ENCODE results near the gene RNLS.

Gene RNLS

DNA sequence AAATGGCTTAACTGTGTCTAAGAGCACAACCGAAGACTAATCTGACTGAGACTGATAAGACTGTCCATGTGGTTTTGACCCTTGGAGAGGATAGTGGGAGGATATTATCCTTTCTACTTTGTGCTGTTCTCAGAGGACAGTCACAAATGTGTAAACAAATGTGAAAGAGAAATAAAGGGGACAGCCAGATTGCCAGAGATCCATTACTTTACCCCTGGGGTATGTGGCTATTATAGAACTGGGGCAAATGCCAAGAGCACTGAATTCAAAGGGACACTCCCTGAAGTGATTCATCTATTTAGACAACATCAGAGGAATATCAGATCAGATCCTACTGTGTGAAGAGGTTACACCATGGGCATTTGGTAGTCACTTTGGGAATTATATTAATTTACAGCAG, 154.7 kb downstream of the RNLS start:
- Histone ChIP-seq H4K20me1 (ENCODE audit: insufficient read depth, low read length) (no peaks in the 10 kb centered on the region), H3K27me3 (ENCODE audit: low read depth, low read length) (no peaks in the 10 kb centered on the region), H3K9me3 (ENCODE audit: insufficient read depth, low read length) (no peaks in the 10 kb centered on the region), H3K36me3 (replicated peaks; ENCODE audit: low read depth, low read length) (no peaks in the 10 kb centered on the region), H3K27ac (ENCODE audit: low read length) (no peak overlapping the region), H2AFZ (ENCODE audit: low read depth, low read length) (no peak overlapping the region), H3K9ac (ENCODE audit: low read length) (no peak overlapping the region), H3K79me2 (ENCODE audit: low read length) (no peaks in the 10 kb centered on the region), H3K4me2 (ENCODE audit: low read length) (no peak overlapping the region), H3K4me1 (ENCODE audit: low read length) (no peaks in the 10 kb centered on the region), H3K4me3 (ENCODE audit: low read length) (no peak overlapping the region)
- TF ChIP-seq, protein P1, sequence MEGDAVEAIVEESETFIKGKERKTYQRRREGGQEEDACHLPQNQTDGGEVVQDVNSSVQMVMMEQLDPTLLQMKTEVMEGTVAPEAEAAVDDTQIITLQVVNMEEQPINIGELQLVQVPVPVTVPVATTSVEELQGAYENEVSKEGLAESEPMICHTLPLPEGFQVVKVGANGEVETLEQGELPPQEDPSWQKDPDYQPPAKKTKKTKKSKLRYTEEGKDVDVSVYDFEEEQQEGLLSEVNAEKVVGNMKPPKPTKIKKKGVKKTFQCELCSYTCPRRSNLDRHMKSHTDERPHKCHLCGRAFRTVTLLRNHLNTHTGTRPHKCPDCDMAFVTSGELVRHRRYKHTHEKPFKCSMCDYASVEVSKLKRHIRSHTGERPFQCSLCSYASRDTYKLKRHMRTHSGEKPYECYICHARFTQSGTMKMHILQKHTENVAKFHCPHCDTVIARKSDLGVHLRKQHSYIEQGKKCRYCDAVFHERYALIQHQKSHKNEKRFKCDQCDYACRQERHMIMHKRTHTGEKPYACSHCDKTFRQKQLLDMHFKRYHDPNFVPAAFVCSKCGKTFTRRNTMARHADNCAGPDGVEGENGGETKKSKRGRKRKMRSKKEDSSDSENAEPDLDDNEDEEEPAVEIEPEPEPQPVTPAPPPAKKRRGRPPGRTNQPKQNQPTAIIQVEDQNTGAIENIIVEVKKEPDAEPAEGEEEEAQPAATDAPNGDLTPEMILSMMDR (IDR thresholded peaks at IDR 0.05; ENCODE audit: low read depth, low read length), result no peak
- TF ChIP-seq EZH2phosphoT487 (IDR thresholded peaks at IDR 0.05; ENCODE audit: low read depth), result no peak

DNA sequence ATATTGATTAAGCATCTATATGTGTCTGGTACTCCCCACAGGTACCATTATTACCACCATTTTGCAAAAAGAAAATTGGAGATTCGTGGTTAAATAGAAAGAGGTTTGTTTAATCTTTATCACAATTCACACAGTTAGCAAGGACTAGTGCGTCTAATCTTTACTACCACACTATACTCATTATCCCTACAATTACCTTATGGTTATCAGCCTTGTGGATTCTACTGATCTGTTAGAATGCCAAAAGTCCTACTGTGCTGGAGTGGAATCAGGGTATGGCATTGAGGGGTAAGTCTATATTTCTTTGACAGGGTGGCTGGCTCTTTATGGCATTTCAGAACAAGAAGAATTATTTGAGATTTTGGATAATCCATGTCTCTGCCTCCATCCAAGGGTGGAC, 156.1 kb downstream of the RNLS start:
- no peaks in the 10 kb centered on the region for H3K79me2 ChIP-seq (ENCODE audit: low read length)
- no peak overlapping the region for H3K27ac ChIP-seq (ENCODE audit: low read length)
- no peak overlapping the region for H2AFZ ChIP-seq (ENCODE audit: low read depth, low read length)
- H3K4me2 ChIP-seq (ENCODE audit: low read length), result no peak overlapping the region
- no peaks in the 10 kb centered on the region for H3K36me3 ChIP-seq (replicated peaks; ENCODE audit: low read depth, low read length)
- no peak overlapping the region for H3K9ac ChIP-seq (ENCODE audit: low read length)
- TF ChIP-seq EZH2phosphoT487 (IDR thresholded peaks at IDR 0.05; ENCODE audit: low read depth), result no peak
- TF ChIP-seq, protein P1 (IDR thresholded peaks at IDR 0.05; ENCODE audit: low read depth, low read length), result no peak
- H3K4me3 ChIP-seq (ENCODE audit: low read length), result no peak overlapping the region
- no peaks in the 10 kb centered on the region for H3K4me1 ChIP-seq (ENCODE audit: low read length)
- no peaks in the 10 kb centered on the region for H3K9me3 ChIP-seq (ENCODE audit: insufficient read depth, low read length)
- no peaks in the 10 kb centered on the region for H3K27me3 ChIP-seq (ENCODE audit: low read depth, low read length)
- H4K20me1 ChIP-seq (ENCODE audit: insufficient read depth, low read length), result no peaks in the 10 kb centered on the region

DNA sequence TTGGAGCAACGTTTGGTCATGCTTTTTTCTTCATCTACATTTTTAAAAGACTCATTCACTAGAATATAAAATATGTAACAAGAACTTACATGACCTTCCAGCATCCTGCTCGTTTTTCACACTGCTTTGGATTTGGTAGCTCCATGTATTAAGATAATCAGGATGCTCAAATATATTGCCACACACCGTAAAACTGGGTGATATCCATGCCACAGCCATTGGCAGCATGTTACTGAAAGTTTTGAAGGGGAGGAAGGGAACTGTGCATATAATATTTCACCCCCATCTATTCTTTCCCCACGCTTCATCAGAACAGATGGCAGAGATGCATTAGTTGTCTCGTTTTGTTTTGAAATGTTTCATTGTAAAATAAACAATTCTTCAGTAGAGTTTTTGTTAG, 158.2 kb downstream of the RNLS start:
- H3K9me3 ChIP-seq (ENCODE audit: insufficient read depth, low read length), result no peaks in the 10 kb centered on the region
- no peaks in the 10 kb centered on the region for H4K20me1 ChIP-seq (ENCODE audit: insufficient read depth, low read length)
- no peak overlapping the region for H3K4me2 ChIP-seq (ENCODE audit: low read length)
- H2AFZ ChIP-seq (ENCODE audit: low read depth, low read length), result no peak overlapping the region
- H3K27ac ChIP-seq (ENCODE audit: low read length), result no peak overlapping the region
- H3K27me3 ChIP-seq (ENCODE audit: low read depth, low read length), result no peaks in the 10 kb centered on the region
- no peak overlapping the region for H3K9ac ChIP-seq (ENCODE audit: low read length)
- no peaks in the 10 kb centered on the region for H3K36me3 ChIP-seq (replicated peaks; ENCODE audit: low read depth, low read length)
- no peaks in the 10 kb centered on the region for H3K79me2 ChIP-seq (ENCODE audit: low read length)
- TF ChIP-seq EZH2phosphoT487 (IDR thresholded peaks at IDR 0.05; ENCODE audit: low read depth), result no peak
- TF ChIP-seq, protein P1 (IDR thresholded peaks at IDR 0.05; ENCODE audit: low read depth, low read length), result no peak
- no peaks in the 10 kb centered on the region for H3K4me1 ChIP-seq (ENCODE audit: low read length)
- no peak overlapping the region for H3K4me3 ChIP-seq (ENCODE audit: low read length)

DNA sequence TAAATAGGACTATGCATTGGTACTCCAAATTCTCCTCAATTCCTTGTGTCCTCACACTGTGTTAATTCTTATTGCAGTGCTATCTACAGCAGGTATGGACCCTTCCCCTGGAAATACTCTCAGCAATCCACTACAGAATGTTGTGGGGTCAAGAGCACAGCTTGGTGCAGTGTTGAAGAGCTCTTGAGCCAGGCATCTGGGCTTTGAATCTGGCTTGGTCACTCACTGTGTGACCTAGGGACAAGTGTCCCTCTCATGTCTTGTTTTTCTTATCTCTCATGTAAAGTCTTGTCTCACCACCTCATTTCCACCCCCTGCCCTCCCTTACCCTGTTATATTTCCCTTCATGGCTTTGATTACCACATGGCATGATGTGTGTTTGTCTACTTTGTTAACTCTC, 159.4 kb downstream of the RNLS start:
- no peak for TF ChIP-seq EZH2phosphoT487 (IDR thresholded peaks at IDR 0.05; ENCODE audit: low read depth)
- TF ChIP-seq, protein P1 (IDR thresholded peaks at IDR 0.05; ENCODE audit: low read depth, low read length), result no peak
- Histone ChIP-seq H3K9ac (ENCODE audit: low read length) (no peak overlapping the region), H4K20me1 (ENCODE audit: insufficient read depth, low read length) (no peaks in the 10 kb centered on the region), H3K27me3 (ENCODE audit: low read depth, low read length) (no peaks in the 10 kb centered on the region), H3K9me3 (ENCODE audit: insufficient read depth, low read length) (no peaks in the 10 kb centered on the region), H3K36me3 (replicated peaks; ENCODE audit: low read depth, low read length) (no peaks in the 10 kb centered on the region), H3K27ac (ENCODE audit: low read length) (no peak overlapping the region), H2AFZ (ENCODE audit: low read depth, low read length) (no peak overlapping the region), H3K4me3 (ENCODE audit: low read length) (no peak overlapping the region), H3K4me2 (ENCODE audit: low read length) (no peak overlapping the region), H3K4me1 (ENCODE audit: low read length) (no peaks in the 10 kb centered on the region), H3K79me2 (ENCODE audit: low read length) (no peaks in the 10 kb centered on the region)
